ENCODE data around the gene SHROOM3.

The SHROOM3 gene

DNA sequence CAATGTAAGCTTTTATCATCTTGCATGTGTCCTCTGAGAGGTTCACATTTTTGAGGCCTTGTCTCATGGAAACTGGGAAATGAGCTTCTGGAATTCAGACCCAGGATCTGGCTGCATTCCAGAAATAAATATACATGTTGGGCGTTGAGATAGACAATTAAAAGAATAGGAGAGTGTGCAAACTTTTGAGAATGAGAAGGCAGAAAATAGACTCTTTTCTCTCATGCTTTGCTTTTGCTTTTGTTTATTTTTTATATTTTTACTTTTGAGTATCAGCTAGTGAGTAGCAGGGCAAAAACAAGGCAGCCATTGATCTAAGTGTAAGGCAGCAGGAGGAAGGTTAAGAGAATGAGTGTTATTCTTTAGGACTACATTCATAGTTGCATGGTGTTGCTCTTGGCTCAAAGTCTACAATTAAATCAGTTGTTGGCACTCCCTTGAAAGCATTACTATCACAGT, 12.4 kb downstream of the SHROOM3 start (continued):
- no peak for TF ChIP-seq PATZ1 (CRISPR knock-in tag; IDR thresholded peaks at IDR 0.05; ENCODE audit: borderline replicate concordance)
- TF ChIP-seq RARB (CRISPR knock-in tag; IDR thresholded peaks at IDR 0.05) = no peak
- TF ChIP-seq TOX (CRISPR knock-in tag; IDR thresholded peaks at IDR 0.05; ENCODE audit: borderline replicate concordance) = no peak
- no peak for TF ChIP-seq OSR1 (CRISPR knock-in tag; IDR thresholded peaks at IDR 0.05)
- no peak for TF ChIP-seq BACH2 (CRISPR knock-in tag; IDR thresholded peaks at IDR 0.05; ENCODE audit: borderline replicate concordance)
- TF ChIP-seq, protein P1, sequence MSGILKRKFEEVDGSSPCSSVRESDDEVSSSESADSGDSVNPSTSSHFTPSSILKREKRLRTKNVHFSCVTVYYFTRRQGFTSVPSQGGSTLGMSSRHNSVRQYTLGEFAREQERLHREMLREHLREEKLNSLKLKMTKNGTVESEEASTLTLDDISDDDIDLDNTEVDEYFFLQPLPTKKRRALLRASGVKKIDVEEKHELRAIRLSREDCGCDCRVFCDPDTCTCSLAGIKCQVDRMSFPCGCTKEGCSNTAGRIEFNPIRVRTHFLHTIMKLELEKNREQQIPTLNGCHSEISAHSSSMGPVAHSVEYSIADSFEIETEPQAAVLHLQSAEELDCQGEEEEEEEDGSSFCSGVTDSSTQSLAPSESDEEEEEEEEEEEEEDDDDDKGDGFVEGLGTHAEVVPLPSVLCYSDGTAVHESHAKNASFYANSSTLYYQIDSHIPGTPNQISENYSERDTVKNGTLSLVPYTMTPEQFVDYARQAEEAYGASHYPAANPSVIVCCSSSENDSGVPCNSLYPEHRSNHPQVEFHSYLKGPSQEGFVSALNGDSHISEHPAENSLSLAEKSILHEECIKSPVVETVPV (CRISPR knock-in tag; IDR thresholded peaks at IDR 0.05) = no peak
- no peak for TF ChIP-seq ZFP3 (CRISPR knock-in tag; IDR thresholded peaks at IDR 0.05)
- no peak for TF ChIP-seq ESRRG (CRISPR knock-in tag; IDR thresholded peaks at IDR 0.05)
- no peak for TF ChIP-seq GLIS3 (CRISPR knock-in tag; IDR thresholded peaks at IDR 0.05)
- TF ChIP-seq ZC3H10 (CRISPR knock-in tag; IDR thresholded peaks at IDR 0.05) = no peak
- no peak for TF ChIP-seq ZNF565 (CRISPR knock-in tag; conservative IDR thresholded peaks at IDR 0.05; ENCODE audit: low read depth)

- TF ChIP-seq ISL1 (CRISPR knock-in tag; IDR thresholded peaks at IDR 0.05) (no peak), ZNF8 (CRISPR knock-in tag; IDR thresholded peaks at IDR 0.05) (no peak), ZC3H10 (CRISPR knock-in tag; IDR thresholded peaks at IDR 0.05) (no peak), OSR1 (CRISPR knock-in tag; IDR thresholded peaks at IDR 0.05) (no peak), TOX (CRISPR knock-in tag; IDR thresholded peaks at IDR 0.05; ENCODE audit: borderline replicate concordance) (no peak)
- TF ChIP-seq, protein P2, sequence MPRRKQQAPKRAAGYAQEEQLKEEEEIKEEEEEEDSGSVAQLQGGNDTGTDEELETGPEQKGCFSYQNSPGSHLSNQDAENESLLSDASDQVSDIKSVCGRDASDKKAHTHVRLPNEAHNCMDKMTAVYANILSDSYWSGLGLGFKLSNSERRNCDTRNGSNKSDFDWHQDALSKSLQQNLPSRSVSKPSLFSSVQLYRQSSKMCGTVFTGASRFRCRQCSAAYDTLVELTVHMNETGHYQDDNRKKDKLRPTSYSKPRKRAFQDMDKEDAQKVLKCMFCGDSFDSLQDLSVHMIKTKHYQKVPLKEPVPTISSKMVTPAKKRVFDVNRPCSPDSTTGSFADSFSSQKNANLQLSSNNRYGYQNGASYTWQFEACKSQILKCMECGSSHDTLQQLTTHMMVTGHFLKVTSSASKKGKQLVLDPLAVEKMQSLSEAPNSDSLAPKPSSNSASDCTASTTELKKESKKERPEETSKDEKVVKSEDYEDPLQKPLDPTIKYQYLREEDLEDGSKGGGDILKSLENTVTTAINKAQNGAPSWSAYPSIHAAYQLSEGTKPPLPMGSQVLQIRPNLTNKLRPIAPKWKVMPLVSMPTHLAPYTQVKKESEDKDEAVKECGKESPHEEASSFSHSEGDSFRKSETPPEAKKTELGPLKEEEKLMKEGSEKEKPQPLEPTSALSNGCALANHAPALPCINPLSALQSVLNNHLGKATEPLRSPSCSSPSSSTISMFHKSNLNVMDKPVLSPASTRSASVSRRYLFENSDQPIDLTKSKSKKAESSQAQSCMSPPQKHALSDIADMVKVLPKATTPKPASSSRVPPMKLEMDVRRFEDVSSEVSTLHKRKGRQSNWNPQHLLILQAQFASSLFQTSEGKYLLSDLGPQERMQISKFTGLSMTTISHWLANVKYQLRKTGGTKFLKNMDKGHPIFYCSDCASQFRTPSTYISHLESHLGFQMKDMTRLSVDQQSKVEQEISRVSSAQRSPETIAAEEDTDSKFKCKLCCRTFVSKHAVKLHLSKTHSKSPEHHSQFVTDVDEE (CRISPR knock-in tag; IDR thresholded peaks at IDR 0.05) = no peak
- TF ChIP-seq, protein P1 (CRISPR knock-in tag; IDR thresholded peaks at IDR 0.05) = no peak
- ATAC-seq = no peak
Measured at GRCh38 chr4:76448211-76448610, 13.2 kb downstream of the SHROOM3 start.

- ATAC-seq = no peak
- no peak for TF ChIP-seq TOX (CRISPR knock-in tag; IDR thresholded peaks at IDR 0.05; ENCODE audit: borderline replicate concordance)
- no peak for TF ChIP-seq RARB (CRISPR knock-in tag; IDR thresholded peaks at IDR 0.05)
- no peak for TF ChIP-seq TCF4 (CRISPR knock-in tag; IDR thresholded peaks at IDR 0.05; ENCODE audit: borderline replicate concordance)
- TF ChIP-seq ESRRG (CRISPR knock-in tag; IDR thresholded peaks at IDR 0.05) = no peak
- TF ChIP-seq PATZ1 (CRISPR knock-in tag; IDR thresholded peaks at IDR 0.05; ENCODE audit: borderline replicate concordance) = no peak
- no peak for TF ChIP-seq ZFP30 (CRISPR knock-in tag; IDR thresholded peaks at IDR 0.05)
- TF ChIP-seq ZC3H10 (CRISPR knock-in tag; IDR thresholded peaks at IDR 0.05) = no peak
- no peak for TF ChIP-seq CREB5 (CRISPR knock-in tag; IDR thresholded peaks at IDR 0.05; ENCODE audit: low read depth)
- TF ChIP-seq ZNF8 (CRISPR knock-in tag; IDR thresholded peaks at IDR 0.05) = no peak
- no peak for TF ChIP-seq ZFP3 (CRISPR knock-in tag; IDR thresholded peaks at IDR 0.05)
- TF ChIP-seq ZNF565 (CRISPR knock-in tag; conservative IDR thresholded peaks at IDR 0.05; ENCODE audit: low read depth) = no peak
- TF ChIP-seq ARNTL (CRISPR knock-in tag; IDR thresholded peaks at IDR 0.05; ENCODE audit: borderline replicate concordance, low read depth) = no peak
- TF ChIP-seq ZNF70 (CRISPR knock-in tag; IDR thresholded peaks at IDR 0.05) = no peak
- TF ChIP-seq SNAI2 (CRISPR knock-in tag; IDR thresholded peaks at IDR 0.05) = no peak
Measured at GRCh38 chr4:76449362-76449767, 14.3 kb downstream of the SHROOM3 start.
